HG03060 (cell line): ENCODE measurements around the gene TMEM81.
A peak's percentile ranks its signal among the peaks of the same experiment; 100 is the strongest.

ENCODE experiments used
- ATAC-seq: cut with Tn5 transposase; IDR thresholded peaks from one replicate; pipeline ENCODE4 v1.9.1; 2021; ENCODE audit warnings: low read depth, moderate number of reproducible peaks; ENCODE audit not compliant: unreplicated experiment

Gene TMEM81, protein sequence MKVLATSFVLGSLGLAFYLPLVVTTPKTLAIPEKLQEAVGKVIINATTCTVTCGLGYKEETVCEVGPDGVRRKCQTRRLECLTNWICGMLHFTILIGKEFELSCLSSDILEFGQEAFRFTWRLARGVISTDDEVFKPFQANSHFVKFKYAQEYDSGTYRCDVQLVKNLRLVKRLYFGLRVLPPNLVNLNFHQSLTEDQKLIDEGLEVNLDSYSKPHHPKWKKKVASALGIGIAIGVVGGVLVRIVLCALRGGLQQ

DNA sequence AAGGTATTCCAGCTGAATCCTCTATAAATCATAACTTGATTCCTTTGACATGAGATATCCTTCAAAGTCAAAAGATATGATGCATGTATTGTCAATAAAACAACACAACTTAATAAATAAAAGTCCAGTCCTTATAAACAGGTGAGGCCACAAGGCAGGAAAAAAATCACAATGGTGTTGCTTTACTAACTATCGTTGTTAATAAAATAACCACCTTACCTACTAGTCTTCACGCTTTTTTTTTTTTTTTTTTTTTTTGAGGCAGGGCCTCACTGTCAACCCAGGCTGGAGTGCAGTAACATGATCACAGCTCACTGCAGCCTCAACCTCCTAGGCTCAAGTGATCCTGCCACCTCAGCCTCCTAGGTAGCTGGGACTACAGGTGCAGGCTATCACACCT is at the start of gene TMEM81:
TSS of gene TMEM81 (minus strand) at position 101 of the 400 bp plus-strand sequence. CDS start 140 bp downstream, outside the sequence.
- ATAC-seq: no peak

DNA sequence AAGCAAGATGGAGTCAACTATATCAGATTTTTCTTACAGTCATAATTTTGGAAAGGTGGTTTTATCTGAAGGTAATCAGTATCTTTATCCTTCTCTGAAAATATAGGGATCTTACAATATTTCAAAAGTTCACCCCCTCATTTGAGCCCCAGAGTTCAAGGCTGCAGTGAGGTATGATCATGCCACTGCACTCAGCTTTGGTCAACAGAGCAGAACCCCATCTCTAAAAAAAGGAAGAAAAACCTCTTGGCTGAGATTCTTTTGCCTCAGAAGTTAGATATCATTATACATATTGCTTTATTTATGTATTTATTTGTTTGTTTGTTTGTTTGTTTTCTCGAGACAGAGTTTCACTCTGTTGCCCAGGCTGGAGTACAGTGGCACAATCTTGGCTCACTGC is 49.0 kb upstream of the TMEM81 start:
- no peak for ATAC-seq

DNA sequence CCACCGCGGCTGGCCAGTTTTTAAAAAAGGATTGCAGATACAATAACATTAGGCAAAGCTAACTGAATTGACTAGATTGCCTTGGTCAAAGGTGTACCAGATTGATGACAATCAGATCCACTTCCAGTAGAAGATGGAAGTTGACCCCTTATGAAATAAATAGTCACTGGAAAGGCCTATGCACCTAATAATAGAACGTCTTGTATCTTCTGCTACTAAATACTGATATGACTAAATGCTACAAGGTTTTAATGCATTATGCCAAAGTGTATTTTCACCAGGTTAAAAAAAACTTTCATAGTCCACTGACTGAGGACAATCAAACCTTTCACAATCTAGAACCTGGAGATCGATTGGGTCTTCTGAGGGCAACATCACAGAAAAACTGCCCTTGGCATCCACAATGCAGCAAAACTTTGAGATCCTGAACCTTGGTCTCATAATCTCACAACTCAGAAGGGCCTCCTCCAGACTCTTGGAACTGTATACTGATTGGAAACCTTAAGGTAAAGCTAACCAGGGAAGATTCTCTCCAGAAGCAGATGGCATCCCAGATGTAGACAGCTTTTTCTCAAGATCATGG is 45.3 kb upstream of the TMEM81 start:
- ATAC-seq: no peak

DNA sequence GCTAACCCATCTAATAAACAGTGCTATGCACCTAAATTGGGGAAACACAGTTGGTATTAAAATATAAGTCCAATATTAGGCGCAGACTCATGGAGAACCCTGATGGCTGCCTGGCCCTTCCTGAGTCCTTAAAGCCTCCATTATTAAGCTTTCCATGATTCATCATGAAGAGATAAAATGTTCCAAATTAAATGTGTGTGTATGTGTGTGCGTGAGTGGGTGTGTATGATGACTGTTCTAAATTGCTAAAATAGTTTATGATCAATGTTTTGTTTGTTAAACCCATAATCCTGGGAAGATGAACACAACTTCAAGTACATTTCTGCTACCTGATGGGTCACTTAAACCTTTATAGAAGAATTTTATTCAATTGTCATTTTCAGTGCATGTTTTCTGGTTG is 43.8 kb upstream of the TMEM81 start:
- no peak for ATAC-seq

DNA sequence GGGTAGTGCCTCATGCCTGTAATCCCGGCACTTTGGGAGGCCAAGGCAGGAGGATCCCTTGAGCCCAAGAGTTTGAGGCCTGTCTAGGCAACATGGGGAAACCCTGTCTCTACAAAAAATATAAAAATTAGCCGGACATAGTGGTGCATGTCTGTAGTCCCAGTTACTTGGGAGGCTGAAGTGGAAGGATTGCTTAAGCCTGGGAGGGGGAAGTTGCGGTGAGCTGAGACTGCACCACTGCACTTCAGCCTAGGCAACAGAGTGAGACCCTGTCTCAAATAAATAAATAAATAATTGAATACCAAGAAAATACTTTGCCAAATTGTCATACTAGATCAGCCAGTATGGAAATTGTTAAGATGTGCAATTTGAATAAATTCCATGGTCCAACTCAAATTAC is 43.4 kb upstream of the TMEM81 start:
- no peak for ATAC-seq

DNA sequence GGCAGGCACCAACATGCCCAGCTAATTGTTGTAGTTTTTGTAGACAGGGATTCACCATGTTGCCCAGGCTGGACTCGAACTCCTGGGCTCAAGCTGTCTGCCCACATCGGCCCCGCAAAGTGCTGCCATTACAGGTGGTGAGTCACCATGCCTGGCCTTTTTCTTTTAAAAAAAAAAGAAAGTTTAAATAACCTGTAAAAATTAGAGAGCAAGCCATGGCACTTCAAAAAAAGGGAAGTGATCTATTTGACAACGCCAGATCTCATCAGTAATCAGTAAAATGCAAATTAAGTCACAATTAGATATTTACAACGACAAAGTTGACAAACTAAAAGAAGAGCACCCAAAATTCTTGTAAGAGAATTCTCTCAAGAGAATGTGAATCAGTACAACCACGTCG is 40.5 kb upstream of the TMEM81 start:
- no peak for ATAC-seq

DNA sequence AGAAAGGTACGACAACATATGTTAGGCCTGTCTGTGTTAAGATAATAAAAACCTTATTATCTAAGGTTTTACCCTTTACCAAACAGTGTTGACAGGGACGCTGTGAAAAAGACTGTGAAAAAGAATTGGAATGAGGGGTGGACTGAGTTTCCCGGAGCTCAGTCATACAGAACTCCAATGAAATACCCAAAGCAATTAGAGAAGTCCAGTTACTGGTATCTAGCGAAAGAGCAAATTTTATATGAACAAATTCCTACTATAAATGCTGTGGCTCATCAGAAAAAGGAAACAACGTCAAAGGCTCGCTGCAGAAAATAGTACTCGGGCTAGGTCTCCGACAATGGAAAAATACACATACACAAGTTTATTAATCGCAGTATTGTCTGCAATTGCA is 38.2 kb upstream of the TMEM81 start:
- no peak for ATAC-seq

DNA sequence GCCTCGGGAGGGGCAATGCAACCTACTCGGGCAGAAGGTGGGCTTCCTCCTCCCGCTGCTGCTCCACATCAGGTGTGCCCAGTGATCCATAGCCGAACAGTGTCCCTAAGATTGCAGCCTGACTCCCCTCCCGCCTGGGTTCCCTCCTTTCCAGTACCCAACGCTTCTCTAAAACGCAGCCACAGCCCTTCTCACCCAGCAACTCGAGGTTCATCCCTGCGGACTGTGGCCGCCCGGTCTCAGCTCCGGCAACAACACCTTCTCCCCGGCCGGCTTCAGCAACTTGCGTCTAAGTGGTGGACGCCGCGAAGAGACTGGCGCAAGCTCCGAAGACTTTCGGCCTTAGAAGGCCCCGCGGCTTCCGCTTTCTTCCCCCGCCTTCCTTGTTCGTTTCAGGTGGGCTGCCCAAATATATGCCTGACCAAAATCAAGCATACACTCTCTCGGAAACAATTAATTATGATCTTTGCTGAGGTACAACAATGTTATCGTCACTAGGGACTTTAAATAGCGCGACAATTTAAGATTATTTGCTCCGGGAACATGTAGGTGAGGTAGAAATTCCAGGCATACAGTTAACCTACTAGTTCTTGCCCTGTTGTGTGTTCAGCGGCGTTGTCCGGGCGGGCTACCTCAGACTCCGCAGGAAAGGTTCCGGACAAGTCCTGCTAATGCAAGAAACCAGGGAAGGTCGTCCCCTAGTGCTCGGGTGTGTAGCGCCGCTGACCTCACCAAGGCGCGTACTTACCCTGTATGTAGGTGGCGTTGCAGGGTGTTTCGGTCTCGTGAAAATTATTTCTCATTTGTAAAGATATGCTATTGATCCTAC is 37.6 kb upstream of the TMEM81 start, which contains the start of gene RBBP5:
TSS of gene RBBP5 (minus strand) at position 319 of the 829 bp plus-strand sequence. CDS start at position 214, 105 bp downstream.
- peak; percentile 79 for ATAC-seq

DNA sequence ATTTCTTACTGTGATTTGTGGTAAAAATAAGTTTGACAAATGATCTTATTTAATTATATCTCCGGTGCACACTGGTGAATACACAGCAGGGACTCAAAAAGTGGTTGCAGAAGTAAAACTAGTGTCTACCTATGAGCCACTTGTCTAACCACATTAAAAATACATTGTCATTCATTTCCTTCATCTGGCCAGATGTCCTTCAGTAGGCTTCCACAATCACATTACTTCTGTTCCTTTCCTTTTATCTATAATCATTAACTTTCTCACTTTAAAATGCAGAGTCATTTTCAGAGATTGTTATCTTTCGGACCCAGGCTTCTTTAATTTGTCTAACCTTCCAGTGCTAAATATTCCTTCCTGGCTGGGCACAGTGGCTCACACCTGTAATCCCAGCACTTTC is 34.5 kb upstream of the TMEM81 start:
- ATAC-seq: no peak

DNA sequence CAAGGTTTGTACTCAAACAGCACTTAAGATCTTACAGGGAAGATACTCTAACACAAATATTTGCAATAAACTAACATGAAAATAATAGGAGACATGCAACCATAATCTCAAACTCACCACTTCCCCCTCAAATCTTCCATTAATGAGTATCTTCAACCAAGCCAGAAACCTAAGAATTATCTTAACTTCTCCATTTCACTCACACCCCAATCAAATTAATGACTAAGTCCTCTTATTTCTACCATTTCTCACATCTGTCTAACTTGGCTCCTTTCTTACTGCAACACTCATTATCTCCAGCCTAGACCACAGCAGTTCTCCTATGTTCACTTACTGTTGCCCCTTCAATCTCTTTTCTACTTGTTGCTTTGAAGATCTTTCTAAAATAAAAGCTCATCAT is 27.1 kb upstream of the TMEM81 start:
- ATAC-seq: no peak

DNA sequence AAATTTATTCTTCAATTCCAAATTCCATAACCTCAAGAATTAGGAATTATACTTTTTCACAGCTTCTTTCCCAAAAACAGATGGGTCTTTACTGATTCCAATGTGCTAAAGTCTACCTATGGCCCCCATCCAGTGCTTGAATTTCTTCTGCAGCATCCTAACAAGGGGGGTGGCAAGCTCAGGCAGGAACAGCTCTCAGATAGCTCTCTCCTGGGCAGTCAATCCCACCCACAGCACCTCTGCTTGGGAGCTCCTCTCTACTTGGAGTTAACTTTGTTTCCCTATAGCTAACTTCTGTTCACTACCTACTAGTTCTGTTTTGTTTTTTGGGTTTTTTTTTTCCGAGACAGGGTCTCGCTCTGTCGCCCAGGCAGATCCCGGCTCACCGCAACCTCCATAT is 25.5 kb upstream of the TMEM81 start:
- no peak for ATAC-seq

DNA sequence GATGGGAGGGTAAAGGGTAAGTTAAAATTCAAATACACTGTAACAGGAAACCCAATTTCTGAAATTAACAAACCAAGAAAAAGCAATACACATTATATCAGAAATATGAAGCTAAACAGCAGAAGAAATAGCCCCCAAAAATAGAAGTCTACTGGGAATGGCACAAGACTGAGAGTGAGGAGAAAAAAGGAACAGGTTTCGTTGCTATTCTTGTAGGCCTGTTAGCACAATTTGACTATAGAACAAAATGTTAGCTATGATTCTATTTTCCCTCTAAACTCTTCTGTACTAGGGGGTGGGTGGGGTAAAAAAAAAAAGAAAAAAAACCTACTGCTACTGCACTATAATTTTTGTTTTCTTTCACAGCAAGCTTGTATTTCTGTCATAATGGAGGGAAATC is 25.0 kb upstream of the TMEM81 start:
- no peak for ATAC-seq

DNA sequence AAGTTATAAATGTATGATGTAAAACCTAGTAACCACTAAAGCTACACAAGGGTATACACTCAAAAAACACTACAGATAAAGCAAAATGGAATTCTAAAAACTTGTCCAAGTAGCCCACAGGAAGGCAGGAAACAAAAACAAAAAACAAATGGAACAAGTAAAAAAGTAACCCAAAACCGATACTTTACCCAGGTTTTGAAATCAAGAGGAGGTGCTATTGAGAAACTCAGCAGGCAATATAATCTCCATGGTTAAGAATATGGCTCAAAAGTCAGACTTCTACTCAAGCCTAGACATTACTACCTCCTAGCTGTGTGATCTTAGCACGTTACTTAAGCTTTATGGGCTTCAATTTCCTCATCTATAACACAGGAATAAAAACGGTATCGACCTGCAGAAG is 24.2 kb upstream of the TMEM81 start:
- no peak for ATAC-seq

DNA sequence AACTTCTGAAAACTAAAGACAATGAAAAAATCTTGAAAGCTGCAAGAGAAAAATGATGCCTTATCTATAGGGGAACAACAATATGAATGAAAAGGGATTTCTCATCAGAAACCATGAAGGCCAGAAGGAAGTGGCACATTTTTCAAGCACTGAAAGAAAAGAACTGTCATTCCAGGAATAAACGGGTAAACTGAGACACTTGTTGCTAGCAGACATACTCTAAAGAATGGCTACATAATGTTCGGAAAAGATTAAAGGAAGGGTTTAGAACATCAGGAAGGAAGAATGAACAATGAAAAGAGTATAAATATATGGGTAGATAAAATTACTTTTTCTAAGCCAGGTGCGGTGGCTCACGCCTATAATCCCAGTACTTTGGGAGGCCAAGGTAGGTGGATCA is 23.1 kb upstream of the TMEM81 start:
- no peak for ATAC-seq

DNA sequence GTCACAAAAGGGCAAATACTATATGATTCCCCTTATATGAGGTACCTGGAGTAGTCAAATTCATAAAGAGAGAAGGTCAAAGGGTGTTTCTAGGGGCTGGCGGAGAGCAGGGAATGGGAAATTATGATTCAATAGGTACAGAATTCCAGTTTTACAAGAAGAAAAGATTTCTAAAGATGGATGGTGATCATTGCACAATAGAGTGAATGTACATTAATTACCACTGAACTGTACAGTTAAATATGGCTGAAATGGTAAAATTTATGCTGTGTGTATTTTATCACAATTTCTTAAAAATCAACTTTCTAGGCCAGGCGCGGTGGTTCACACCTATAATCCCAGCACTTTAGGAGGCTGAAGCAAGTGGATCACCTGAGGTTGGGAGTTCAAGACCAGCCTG is 18.1 kb upstream of the TMEM81 start:
- no peak for ATAC-seq

DNA sequence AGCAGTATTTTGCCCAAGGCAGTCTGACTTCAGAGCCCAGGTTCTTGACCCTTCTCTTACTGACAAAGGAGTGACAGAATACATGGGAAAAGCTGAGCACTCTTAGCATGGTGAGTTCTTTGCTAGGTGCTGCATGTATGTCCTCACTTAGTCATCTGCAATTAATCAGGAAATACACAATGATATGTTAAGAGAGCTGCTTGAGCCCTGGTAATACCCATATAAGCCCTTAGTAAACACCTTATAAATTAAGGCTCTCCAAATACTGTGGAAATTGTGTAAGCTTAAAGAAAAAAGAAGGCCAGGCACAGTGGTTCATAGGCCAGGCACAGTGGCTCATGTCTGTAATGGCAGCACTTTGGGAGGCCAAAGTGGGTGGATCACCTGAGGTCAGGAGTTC is 14.0 kb upstream of the TMEM81 start:
- ATAC-seq: no peak

DNA sequence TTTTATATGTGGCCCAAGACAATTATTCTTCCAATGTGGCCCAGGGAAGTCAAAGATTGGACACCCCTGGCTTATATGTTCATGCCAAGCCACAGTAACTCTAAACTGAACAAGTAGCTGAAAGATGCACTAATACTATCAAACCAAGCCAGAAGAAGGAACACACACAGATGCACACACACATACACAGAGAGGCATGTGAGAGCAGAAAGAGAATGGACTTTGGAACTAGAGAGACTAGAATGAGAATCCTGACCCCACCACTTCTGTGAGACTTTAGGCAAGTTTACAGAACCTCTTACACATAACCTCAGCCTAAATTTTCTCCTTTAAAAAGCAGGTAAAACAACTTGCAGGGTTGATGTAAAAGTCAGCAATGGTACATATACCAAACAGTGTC is 11.2 kb upstream of the TMEM81 start:
- no peak for ATAC-seq

DNA sequence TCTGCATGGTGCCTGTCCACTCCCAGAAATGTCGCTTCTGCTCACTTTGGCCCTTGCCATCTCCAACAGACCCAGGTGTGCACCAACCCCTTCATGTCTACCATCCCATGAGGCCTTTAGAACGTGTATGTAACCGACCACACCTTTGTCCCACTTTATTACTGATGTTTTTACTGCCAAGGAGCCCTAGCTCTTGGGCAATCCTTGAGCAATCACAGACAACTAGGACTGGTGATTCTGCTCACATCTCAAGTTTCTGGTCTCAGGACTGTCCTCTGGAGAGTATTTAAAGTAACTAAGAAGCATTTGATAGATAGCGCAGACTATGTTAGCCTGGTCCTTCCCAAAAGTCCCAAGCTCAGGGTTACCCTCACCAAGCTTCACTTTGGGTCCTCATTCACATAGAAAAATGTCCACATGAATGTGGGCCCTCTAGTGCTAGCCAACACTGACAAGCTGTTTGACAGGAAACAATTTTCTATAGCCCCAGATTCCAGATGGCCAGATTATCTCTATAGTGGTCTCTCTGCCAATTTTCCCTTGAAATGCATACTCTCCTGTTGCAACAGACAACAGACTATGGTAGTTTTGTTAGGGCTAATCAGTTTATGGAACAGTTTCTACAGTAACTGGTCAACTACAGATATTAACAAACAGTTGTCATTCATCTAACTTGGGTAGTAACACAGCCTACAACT is 6.9 kb upstream of the TMEM81 start:
- ATAC-seq: no peak

DNA sequence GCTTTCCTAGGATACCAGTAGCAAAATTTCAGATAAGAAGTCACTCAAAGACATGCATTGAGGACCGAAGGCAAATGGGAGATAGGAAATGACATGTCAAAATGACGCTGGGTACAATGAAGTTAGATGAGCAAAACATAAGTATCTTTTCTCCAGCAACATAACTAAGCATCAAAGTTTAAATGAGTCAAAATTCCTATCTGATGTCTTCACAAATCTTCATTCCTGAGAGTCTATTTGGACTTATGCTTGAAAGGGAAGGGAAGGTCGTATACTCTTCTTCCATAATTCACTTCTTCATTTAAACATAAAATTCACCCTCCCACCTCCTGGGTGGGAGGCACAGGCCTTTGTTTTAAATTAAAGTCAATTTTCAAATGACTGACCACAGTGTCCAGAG is 4.1 kb upstream of the TMEM81 start:
- ATAC-seq: no peak

DNA sequence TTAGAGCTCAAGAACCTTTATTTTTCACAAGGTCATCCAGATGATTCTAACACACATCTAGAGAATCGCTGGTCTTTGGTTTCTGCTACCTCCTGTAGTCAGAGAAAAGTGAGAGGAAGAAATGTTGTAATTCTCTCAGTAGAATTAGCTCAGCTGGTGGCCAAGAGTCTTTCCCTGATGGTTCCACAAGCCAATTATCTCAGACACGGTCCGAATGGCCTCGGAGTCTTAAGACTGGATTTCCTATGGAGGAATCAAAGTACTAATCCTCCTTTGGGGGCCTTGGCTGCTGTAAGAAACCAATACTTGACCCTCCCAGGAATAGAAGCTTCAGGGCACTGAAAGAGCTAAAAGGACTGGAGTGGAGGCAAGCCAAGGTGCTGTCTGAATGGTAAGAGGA is 1.8 kb downstream of the TMEM81 start:
- no peak for ATAC-seq

DNA sequence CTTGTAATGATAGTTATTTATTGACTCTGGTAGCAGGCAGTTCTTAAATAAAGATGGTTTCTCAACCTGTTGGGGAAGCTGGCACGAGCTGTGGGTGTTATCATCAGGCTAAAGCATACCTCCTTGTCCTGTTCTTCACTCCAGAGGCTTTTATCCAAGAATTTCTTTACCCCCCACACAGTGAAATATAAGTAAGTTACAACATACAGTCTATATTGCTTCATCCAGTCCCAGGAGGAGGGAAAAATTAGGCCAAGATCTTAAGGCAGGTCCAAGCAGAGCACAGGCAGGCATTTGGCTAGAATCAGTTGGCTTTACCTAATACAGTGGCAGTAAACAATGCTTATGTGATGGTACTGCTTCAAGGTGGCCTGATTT is 6.3 kb downstream of the TMEM81 start:
- no peak for ATAC-seq
